NT2/D1 (cell line): ENCODE results near the gene WNK1.

Experiments
- DNase-seq: peaks from one replicate; pipeline ENCODE4 v3.0.0-alpha.2; 2011; ENCODE audit warnings: low read depth, low spot score
- H3K27me3 ChIP-seq: 2 replicates; pipeline ENCODE4 v1.6.0; 2011; ENCODE audit warnings: mild to moderate bottlenecking; ENCODE audit not compliant: insufficient read length, insufficient read depth
- H3K36me3 ChIP-seq: 2 replicates; pipeline ENCODE4 v1.6.1; 2011; ENCODE audit warnings: mild to moderate bottlenecking, low read length, mixed read lengths; ENCODE audit not compliant: insufficient read depth, insufficient read length
- H3K4me1 ChIP-seq: 2 replicates; pipeline ENCODE4 v1.5.1; 2011; ENCODE audit not compliant: insufficient read depth, insufficient read length
- H3K4me3 ChIP-seq: 2 replicates; pipeline ENCODE4 v1.5.1; 2011; ENCODE audit warnings: low read depth; ENCODE audit not compliant: insufficient read length
- H3K9ac ChIP-seq: 2 replicates; pipeline ENCODE4 v1.6.0; 2011; ENCODE audit warnings: low read depth; ENCODE audit not compliant: insufficient read length
- H3K9me3 ChIP-seq: 2 replicates; pipeline ENCODE4 v1.5.1; 2011; ENCODE audit warnings: mild to moderate bottlenecking, low read length; ENCODE audit not compliant: insufficient read depth
- SUZ12 ChIP-seq: IDR thresholded peaks from 2 replicates; pipeline ENCODE4 v1.6.1; 2011; ENCODE audit not compliant: insufficient read length, insufficient read depth; ENCODE audit errors: extremely low read depth
- YY1 ChIP-seq: IDR thresholded peaks from 2 replicates; pipeline ENCODE4 v1.6.1; 2011; ENCODE audit not compliant: insufficient read length, insufficient read depth
- ZNF274 ChIP-seq: IDR thresholded peaks from 2 replicates; pipeline ENCODE4 v1.6.1; 2011; ENCODE audit warnings: mild to moderate bottlenecking, low read depth, low read length

WNK1 gene

DNA sequence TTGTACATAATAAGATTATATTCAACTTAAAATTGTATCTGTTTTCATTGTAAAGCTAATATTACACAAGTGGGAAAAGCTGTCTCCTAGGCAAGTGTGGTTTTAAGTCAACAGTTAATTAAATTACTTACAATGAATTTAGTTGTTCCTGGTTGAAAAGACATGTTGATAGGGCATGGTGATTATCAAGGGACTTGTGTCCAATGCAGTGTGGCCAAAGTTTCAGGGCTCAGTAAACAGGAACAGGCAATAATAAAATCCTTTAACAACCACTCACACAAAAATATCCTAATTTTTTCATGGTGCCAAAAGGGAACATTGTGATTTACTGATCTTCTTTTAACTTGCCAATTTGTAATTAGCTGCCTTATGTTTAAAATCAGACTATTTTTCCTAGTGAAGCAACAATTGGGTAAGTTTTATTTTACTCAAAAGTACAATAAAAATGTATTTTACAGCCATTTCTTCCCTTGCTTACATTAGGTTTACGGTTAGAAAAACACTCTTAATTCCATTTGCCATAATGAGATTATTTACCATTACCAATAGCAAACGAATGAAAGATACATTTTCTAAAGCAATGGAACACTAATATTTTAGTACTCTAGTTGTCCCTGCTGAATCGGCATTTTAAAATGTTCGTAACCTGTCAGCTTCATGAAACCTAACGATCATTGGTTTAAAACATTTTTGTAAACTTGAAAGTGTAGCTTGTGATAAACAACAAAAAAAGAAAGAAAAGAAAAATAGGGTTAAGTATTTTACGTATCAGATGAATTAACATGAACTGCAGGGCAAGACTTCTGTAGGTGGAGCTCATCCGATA is 1.8 kb upstream of the WNK1 start:
- DNase-seq, result no peak
- Histone ChIP-seq H3K9me3 (no peaks in the 10 kb centered on the region), H3K36me3 (peaks cover 20% of the 10 kb centered on the region), H3K9ac (peak overlapping the region; percentile 76), H3K4me3 (peak overlapping the region; percentile 5), H3K27me3 (no peaks in the 10 kb centered on the region), H3K4me1 (no peaks in the 10 kb centered on the region)
- no peak for TF ChIP-seq SUZ12
- no peak for TF ChIP-seq ZNF274
- TF ChIP-seq YY1, result no peak

DNA sequence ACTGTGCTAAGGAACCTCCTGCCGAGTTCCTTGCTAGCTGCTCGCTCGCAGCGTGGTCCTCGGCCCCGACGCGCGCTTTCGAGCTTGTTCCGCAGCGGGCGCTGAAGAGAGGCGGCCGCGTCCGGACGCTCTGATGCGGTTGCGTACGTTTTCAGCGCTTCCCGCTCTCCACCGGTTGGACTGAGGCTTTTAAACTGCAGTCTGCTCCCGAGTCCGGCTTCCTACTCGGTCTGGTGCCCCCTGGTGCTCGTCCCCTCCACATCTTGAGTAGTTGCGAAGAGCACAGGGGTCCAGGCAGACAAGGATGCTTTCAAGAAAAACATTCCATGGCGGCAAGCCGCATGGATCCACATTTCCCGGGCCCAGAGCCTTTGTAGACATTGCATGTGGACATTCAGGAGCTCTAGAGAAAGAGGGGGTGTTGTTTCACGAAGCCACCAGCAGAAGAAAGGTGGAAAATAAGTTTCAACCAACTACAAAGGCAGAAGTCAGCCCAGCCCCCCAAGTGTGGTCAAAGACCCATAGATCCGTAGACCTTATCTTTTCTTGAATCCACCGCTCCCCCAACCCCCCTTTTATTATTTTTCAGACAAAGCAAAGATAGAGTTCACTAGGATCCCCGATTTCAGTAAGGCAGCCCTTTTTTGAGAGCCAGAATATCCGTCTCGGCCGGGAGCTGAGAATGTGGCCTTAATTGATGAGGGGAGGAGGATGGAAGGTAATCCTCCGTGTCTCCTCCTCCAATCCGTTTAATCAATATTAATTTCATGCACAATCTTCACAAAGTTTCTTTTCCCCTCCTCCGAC is 984 bp upstream of the WNK1 start:
- peaks cover 3% of the 10 kb centered on the region for H3K4me1 ChIP-seq
- peaks cover 28% of the 10 kb centered on the region for H3K36me3 ChIP-seq
- H3K9ac ChIP-seq, result peak overlapping the region; percentile 76
- H3K27me3 ChIP-seq, result no peaks in the 10 kb centered on the region
- H3K9me3 ChIP-seq, result no peaks in the 10 kb centered on the region
- peak overlapping the region; percentile 27 for H3K4me3 ChIP-seq
- TF ChIP-seq YY1 (peak; percentile 15), ZNF274 (no peak)
- peak; percentile 100 for DNase-seq

DNA sequence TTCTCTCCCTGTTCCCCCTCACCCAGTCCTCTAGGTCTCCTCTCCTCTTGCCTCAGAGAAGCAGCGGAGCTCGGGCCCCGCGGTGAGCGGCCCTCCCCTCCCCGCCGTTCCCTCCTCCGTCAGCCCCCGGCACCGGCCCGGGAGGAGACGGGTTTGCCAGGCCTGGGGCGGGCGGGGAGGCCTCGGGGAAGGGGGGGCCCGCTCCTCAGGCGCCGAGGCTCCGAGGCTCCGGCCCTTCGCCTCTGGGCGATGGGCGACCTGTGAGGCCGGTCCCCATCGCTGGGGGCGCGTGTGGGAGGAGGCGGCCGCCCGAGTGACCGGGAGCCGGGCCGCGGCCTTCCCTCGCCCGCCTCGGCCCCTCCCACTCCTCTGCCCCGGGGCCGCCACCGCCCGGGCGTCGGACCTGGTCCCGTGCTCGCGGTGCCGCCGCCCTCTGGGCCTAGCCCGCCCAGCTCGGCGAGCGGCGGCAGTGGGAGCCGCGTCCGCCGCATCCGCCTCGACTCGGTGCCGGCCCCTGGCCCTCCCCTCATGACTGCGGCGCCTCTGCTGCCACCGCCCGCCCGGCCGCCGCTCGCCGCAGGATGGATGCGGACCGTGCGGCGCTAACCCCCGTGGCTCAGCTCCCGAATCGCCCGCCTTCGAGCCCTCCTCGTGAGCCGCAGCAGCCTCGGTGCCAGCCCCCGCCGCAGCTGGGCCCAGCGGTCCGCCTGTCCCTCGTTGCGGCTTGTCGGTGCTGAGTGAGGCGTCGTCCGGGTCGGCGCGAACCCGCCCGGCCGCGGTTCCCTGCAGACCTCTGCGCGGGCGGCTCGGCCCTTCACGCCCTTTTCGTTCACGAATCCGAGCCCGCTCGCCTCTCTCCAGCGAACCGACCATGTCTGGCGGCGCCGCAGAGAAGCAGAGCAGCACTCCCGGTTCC is 574 bp downstream of the WNK1 start:
- H3K9me3 ChIP-seq, result no peaks in the 10 kb centered on the region
- H3K36me3 ChIP-seq, result peaks cover 30% of the 10 kb centered on the region
- H3K4me1 ChIP-seq, result peaks cover 3% of the 10 kb centered on the region
- H3K4me3 ChIP-seq, result peak overlapping the region; percentile 77
- DNase-seq, result peak; percentile 33
- TF ChIP-seq YY1, result no peak
- no peak for TF ChIP-seq SUZ12
- TF ChIP-seq ZNF274, result no peak
- peak overlapping the region; percentile 98 for H3K9ac ChIP-seq
- H3K27me3 ChIP-seq, result no peaks in the 10 kb centered on the region

DNA sequence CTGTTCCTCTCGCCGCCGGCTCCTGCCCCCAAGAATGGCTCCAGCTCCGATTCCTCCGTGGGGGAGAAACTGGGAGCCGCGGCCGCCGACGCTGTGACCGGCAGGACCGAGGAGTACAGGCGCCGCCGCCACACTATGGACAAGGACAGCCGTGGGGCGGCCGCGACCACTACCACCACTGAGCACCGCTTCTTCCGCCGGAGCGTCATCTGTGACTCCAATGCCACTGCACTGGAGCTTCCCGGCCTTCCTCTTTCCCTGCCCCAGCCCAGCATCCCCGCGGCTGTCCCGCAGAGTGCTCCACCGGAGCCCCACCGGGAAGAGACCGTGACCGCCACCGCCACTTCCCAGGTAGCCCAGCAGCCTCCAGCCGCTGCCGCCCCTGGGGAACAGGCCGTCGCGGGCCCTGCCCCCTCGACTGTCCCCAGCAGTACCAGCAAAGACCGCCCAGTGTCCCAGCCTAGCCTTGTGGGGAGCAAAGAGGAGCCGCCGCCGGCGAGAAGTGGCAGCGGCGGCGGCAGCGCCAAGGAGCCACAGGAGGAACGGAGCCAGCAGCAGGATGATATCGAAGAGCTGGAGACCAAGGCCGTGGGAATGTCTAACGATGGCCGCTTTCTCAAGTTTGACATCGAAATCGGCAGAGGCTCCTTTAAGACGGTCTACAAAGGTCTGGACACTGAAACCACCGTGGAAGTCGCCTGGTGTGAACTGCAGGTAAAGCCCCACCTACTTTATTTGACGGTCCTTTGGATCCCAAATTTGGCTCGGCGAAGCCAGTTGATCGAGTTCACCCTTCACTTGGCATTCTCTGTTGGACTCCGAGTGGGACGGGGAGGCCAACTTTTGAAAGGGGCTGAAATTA is 1.5 kb downstream of the WNK1 start:
- Histone ChIP-seq H3K27me3 (no peaks in the 10 kb centered on the region), H3K9me3 (no peaks in the 10 kb centered on the region), H3K36me3 (peaks cover 30% of the 10 kb centered on the region), H3K4me1 (peaks cover 3% of the 10 kb centered on the region), H3K9ac (peak overlapping the region; percentile 98), H3K4me3 (peak overlapping the region; percentile 77)
- DNase-seq, result peak; percentile 47
- TF ChIP-seq SUZ12 (no peak), YY1 (no peak), ZNF274 (no peak)

DNA sequence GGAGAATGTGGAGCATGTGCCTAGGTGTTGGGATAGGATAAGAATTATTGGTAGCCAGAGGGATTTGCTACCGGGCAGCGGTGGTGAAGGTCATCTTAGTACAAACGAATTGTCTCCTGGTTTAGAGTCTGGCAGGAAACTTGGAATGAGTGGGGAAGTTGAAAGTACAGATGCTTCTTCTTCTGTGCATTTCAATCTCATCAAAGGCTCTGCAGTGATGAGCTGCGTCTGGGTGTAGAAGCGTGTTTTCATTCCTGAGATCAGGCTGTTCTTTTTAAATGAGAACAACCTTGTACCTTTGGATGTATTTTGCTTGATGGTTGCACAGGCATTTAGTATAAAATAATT is 2.1 kb downstream of the WNK1 start:
- Histone ChIP-seq H3K36me3 (peaks cover 30% of the 10 kb centered on the region), H3K4me1 (peaks cover 3% of the 10 kb centered on the region), H3K9ac (peak overlapping the region; percentile 98), H3K27me3 (no peaks in the 10 kb centered on the region), H3K9me3 (no peaks in the 10 kb centered on the region), H3K4me3 (peak overlapping the region; percentile 77)
- TF ChIP-seq SUZ12 (no peak), ZNF274 (no peak), YY1 (no peak)
- no peak for DNase-seq

DNA sequence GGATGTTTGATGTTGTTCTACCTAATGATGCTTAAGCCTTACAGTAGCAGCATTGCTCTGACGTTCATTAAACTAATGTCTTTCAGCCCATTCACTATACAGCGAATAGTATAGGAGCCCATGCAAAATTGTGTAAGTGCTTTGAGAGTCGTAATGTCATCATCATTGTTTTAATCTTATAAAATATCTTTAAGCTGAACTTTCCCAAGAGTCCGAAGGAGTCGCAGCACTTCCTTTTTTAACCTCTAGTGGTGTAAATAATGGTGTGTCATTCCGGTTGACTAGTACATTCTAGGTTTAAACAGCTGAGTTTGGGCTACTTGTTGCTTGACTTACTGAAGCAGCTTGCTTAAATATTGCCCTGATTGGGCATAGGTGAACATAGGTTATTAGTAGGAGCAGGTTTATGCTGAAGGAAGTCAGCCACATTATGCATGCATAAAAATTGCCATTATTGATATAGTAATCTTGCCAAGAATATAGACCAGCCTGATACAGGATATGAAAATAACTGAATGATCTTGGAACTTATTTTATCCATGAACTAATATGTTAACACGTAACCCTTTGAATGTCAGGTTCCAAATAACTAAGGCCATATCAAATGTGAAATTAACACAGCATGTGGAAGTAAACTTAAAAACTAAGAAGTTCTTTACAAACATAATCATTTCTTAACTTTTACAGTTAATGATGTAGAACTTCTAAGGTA is 2.6 kb downstream of the WNK1 start:
- Histone ChIP-seq H3K9ac (peak overlapping the region; percentile 98), H3K4me3 (peak overlapping the region; percentile 77), H3K9me3 (no peaks in the 10 kb centered on the region), H3K27me3 (no peaks in the 10 kb centered on the region), H3K36me3 (peaks cover 30% of the 10 kb centered on the region), H3K4me1 (peaks cover 3% of the 10 kb centered on the region)
- TF ChIP-seq ZNF274 (no peak), SUZ12 (no peak), YY1 (no peak)
- DNase-seq, result no peak
